DND-41 (cell line): Measurements from ENCODE around the gene SDHAF3.
A peak's percentile ranks its signal among the peaks of the same experiment; 100 is the strongest.

Experiments
- EZH2 ChIP-seq: IDR thresholded peaks from 3 replicates; pipeline ENCODE4 v1.6.1; 2012; ENCODE audit warnings: borderline replicate concordance, low read depth, mild to moderate bottlenecking, moderate library complexity, low read length, inconsistent platforms; ENCODE audit not compliant: severe bottlenecking
- TF ChIP-seq, protein P1 (sequence below): IDR thresholded peaks from 2 replicates; pipeline ENCODE4 v1.5.1; 2012; ENCODE audit warnings: borderline replicate concordance, low read length, moderate library complexity, mild to moderate bottlenecking; ENCODE audit not compliant: poor library complexity, severe bottlenecking; ENCODE audit errors: extremely low read depth

DNA sequence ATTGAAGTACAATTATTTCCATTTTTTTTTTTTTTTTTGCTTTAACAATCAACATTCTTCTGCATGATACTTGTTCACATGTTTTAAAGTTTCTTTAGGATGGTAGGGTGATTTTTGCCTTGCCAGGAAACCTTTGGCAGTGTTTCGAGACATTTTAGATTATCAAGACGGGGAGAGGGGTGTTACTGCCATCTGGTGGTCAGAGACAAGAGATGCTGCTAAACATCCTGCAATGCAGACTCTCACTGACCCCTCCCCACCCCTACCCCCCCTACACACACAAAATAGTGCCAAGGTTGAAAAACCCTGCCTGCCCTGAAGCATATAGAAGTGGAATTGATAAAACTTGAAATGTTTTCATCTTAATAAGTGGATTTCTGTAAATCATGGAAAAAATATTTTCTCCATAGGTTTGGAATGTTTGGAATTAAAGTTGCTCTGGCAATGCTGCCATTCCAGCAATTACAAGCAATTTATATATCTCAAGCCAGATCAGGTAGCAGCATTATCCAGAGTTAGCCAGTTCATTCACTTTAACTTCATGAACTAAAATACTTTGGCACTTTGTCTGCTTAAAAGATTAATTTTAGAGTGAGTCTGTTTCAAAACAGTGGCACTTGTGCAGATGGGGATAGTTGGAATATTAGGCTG lies 62.1 kb downstream of the SDHAF3 start:
- TF ChIP-seq, protein P1, sequence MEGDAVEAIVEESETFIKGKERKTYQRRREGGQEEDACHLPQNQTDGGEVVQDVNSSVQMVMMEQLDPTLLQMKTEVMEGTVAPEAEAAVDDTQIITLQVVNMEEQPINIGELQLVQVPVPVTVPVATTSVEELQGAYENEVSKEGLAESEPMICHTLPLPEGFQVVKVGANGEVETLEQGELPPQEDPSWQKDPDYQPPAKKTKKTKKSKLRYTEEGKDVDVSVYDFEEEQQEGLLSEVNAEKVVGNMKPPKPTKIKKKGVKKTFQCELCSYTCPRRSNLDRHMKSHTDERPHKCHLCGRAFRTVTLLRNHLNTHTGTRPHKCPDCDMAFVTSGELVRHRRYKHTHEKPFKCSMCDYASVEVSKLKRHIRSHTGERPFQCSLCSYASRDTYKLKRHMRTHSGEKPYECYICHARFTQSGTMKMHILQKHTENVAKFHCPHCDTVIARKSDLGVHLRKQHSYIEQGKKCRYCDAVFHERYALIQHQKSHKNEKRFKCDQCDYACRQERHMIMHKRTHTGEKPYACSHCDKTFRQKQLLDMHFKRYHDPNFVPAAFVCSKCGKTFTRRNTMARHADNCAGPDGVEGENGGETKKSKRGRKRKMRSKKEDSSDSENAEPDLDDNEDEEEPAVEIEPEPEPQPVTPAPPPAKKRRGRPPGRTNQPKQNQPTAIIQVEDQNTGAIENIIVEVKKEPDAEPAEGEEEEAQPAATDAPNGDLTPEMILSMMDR: peak; percentile 77
- no peak for TF ChIP-seq EZH2
